ENCODE data around the gene CDR2.
"Not testable (repeated sequence)": the region's sequence is repeated elsewhere in the genome, so short reads cannot be mapped to it uniquely, and the experiment has no call there.

The CDR2 gene

GRCh38 chr16:22352140-22352539 is 22.3 kb downstream of the CDR2 start:
- no peak for DNase-seq (ENCODE audit: low spot score)

GRCh38 chr16:22351017-22351416 is 23.4 kb downstream of the CDR2 start:
- DNase-seq (ENCODE audit: low spot score) = not testable (repeated sequence)

GRCh38 chr16:22348291-22348690 is 26.1 kb downstream of the CDR2 start:
- no peak for DNase-seq (ENCODE audit: low spot score)

GRCh38 chr16:22347100-22347820 is 27.2 kb downstream of the CDR2 start:
- DNase-seq (ENCODE audit: low spot score) = no peak

- no peak for DNase-seq (ENCODE audit: low spot score)
Measured at GRCh38 chr16:22346483-22346882, 27.9 kb downstream of the CDR2 start.

- DNase-seq (ENCODE audit: low spot score) = no peak
Measured at GRCh38 chr16:22342082-22342481, 32.3 kb downstream of the CDR2 start.

GRCh38 chr16:22340945-22341344 is 33.5 kb downstream of the CDR2 start:
- no peak for DNase-seq (ENCODE audit: low spot score)

- no peak for DNase-seq (ENCODE audit: low spot score)
Measured at GRCh38 chr16:22337849-22338635, 36.4 kb downstream of the CDR2 start.

GRCh38 chr16:22337045-22337444 is 37.4 kb downstream of the CDR2 start:
- no peak for DNase-seq (ENCODE audit: low spot score)

- DNase-seq (ENCODE audit: low spot score) = no peak
Measured at GRCh38 chr16:22336581-22336980, 37.8 kb downstream of the CDR2 start.

GRCh38 chr16:22335668-22336246 is 38.7 kb downstream of the CDR2 start:
- DNase-seq (ENCODE audit: low spot score) = no peak

GRCh38 chr16:22333457-22333994 is 40.9 kb downstream of the CDR2 start:
- DNase-seq (ENCODE audit: low spot score) = no peak

- no peak for DNase-seq (ENCODE audit: low spot score)
Measured at GRCh38 chr16:22330326-22330725, 44.1 kb downstream of the CDR2 start.

GRCh38 chr16:22329199-22329695 is 45.2 kb downstream of the CDR2 start:
- no peak for DNase-seq (ENCODE audit: low spot score)

GRCh38 chr16:22328081-22328725 is 46.2 kb downstream of the CDR2 start:
- DNase-seq (ENCODE audit: low spot score) = no peak

GRCh38 chr16:22327446-22327775 is 47.0 kb downstream of the CDR2 start:
- DNase-seq (ENCODE audit: low spot score) = no peak

- DNase-seq (ENCODE audit: low spot score) = no peak
Measured at GRCh38 chr16:22326771-22327445, 47.5 kb downstream of the CDR2 start.

GRCh38 chr16:22326369-22326652 is 48.1 kb downstream of the CDR2 start:
- DNase-seq (ENCODE audit: low spot score) = no peak

- DNase-seq (ENCODE audit: low spot score) = no peak
Measured at GRCh38 chr16:22325598-22326368, 48.6 kb downstream of the CDR2 start.

- DNase-seq (ENCODE audit: low spot score) = no peak
Measured at GRCh38 chr16:22324787-22325597, 49.4 kb downstream of the CDR2 start.

Measured in HuH-7 (cell line).